K562 (cell line): ENCODE results near the gene ADIPOR2. TPM values are rescaled to one million over a fixed set of nuclear protein-coding genes. Genes with fewer than 3 reads are reported as not detected.

ENCODE experiments used
- ATAC-seq: fragments of 200-7000 bp; cut with Tn5 transposase; 3 replicates; pipeline ENCODE4 v1.9.1; 2020; ENCODE audit warnings: moderate library complexity
- BruUV-seq: library from RNA; stranded (reverse); fragments of 400-500 nt; replicated peaks from 2 replicates; lab custom pipeline; 2021; lab: Mats Ljungman, UMichigan
- CTCF ChIA-PET: fragments of 300-600 bp; formaldehyde crosslinking; extraction: SDS; loops from one replicate; lab custom pipeline; 2021; ENCODE audit warnings: low intra/inter-chr PET ratio; lab: Yijun Ruan, JAX
- POLR2A ChIA-PET: fragments of 300-600, 350-650 bp; sonication (Branson Sonifier 250); formaldehyde crosslinking; extraction: SDS; loops from one replicate; lab custom pipeline; 2021; ENCODE audit warnings: antibody characterized with exemption, inconsistent platforms; lab: Yijun Ruan, JAX
- DNase-seq, 4 experiments: peaks; one replicate each; pipeline versions ENCODE4 v3.0.0 to v3.0.0-alpha.2; 2011 to 2018; ENCODE audit warnings: low spot score in 3 of 4, mixed read lengths in 3 of 4; ENCODE audit errors: extremely low read depth in 1 of 4
- FAIRE-seq: peaks from 2 replicates; lab custom pipeline; 2011; peaks lifted over from hg19 to GRCh38; lab: Jason Lieb, UNC
- H2AFZ ChIP-seq: 2 replicates; pipeline ENCODE4 v1.6.0; 2011; ENCODE audit warnings: low read depth, low read length, control low read depth, inconsistent platforms
- H3K27ac ChIP-seq: fragments of 200-600 bp; 3 replicates; pipeline ENCODE4 v1.8.0; 2011; ENCODE audit warnings: low read depth, mild to moderate bottlenecking, control low read depth, inconsistent platforms, low read length, moderate library complexity, mixed read lengths; ENCODE audit errors: extremely low read depth
- H3K27me3 ChIP-seq, 2 experiments: fragments of 300-600 bp in 1 of 2; 2 replicates in 1 of 2; 3 replicates in 1 of 2; pipeline versions ENCODE4 v1.6.0 to v1.8.0; 2011; ENCODE audit warnings: inconsistent platforms in 2 of 2, low read length in 2 of 2, mild to moderate bottlenecking in 1 of 2, mixed read lengths in 1 of 2, moderate library complexity in 1 of 2; ENCODE audit not compliant: control insufficient read depth in 2 of 2, insufficient read depth in 2 of 2
- H3K36me3 ChIP-seq: fragments of 300-600 bp; 3 replicates; pipeline ENCODE4 v1.8.0; 2011; ENCODE audit warnings: mild to moderate bottlenecking, low read length, inconsistent platforms; ENCODE audit not compliant: control insufficient read depth, insufficient read depth
- H3K4me1 ChIP-seq, 2 experiments: fragments of 200-600 bp in 1 of 2; replicated peaks in 1 of 2; 2 replicates in 1 of 2; 3 replicates in 1 of 2; pipeline versions ENCODE4 v1.5.1 to v1.8.0; 2011; ENCODE audit warnings: inconsistent platforms in 2 of 2, low read length in 2 of 2, mild to moderate bottlenecking in 1 of 2, mixed read lengths in 1 of 2, moderate library complexity in 1 of 2; ENCODE audit not compliant: control insufficient read depth in 2 of 2, insufficient read depth in 2 of 2
- H3K4me2 ChIP-seq: 2 replicates; pipeline ENCODE4 v1.6.1; 2011; ENCODE audit warnings: low read length, control low read depth, inconsistent platforms, mixed read lengths; ENCODE audit not compliant: insufficient read depth
- H3K4me3 ChIP-seq: fragments of 200-600 bp; sonication (generic), shearing (Covaris generic); 2 replicates; pipeline ENCODE4 v1.5.1; 2016; ENCODE audit warnings: control low read depth, inconsistent platforms
- H3K79me2 ChIP-seq: fragments of 200-600 bp; 3 replicates; pipeline ENCODE4 v1.8.0; 2011; ENCODE audit warnings: low read length, inconsistent platforms; ENCODE audit not compliant: control insufficient read depth, insufficient read depth
- H3K9ac ChIP-seq, 2 experiments: 2 replicates each; pipeline versions ENCODE4 v1.6.0 to v1.6.1; 2011; ENCODE audit warnings: low read depth in 2 of 2, low read length in 2 of 2, control low read depth in 1 of 2, inconsistent platforms in 1 of 2, mild to moderate bottlenecking in 1 of 2, mixed read lengths in 1 of 2; ENCODE audit not compliant: insufficient read depth in 1 of 2
- H3K9me1 ChIP-seq: one replicate; pipeline ENCODE4 v1.6.0; 2011; ENCODE audit warnings: inconsistent platforms, mild to moderate bottlenecking, low read length, moderate library complexity; ENCODE audit not compliant: control insufficient read depth, insufficient read depth
- H3K9me3 ChIP-seq: replicated peaks from 2 replicates; pipeline ENCODE4 v1.5.1; 2011; ENCODE audit warnings: low read depth, low read length, inconsistent platforms; ENCODE audit not compliant: control insufficient read depth, insufficient read depth
- H4K20me1 ChIP-seq: replicated peaks from 2 replicates; pipeline ENCODE4 v1.6.1; 2011; ENCODE audit warnings: low read length, inconsistent platforms, mixed read lengths; ENCODE audit not compliant: control insufficient read depth, insufficient read depth
- FOS ChIP-seq: IDR thresholded peaks from 3 replicates; pipeline ENCODE4 v1.6.1; 2011; ENCODE audit not compliant: insufficient read length; ENCODE audit errors: extremely low read depth
- ZNF121 ChIP-seq: sonication (generic); formaldehyde crosslinking; conservative IDR thresholded peaks from 2 replicates; pipeline ENCODE4 v1.8.0; 2022; ENCODE audit warnings: missing genetic modification reagents
- WGBS: fragments of 100-300 bp; shearing (Covaris generic); methylation state at CpG from one replicate; pipeline ENCODE4 v1.1.6; 2016; ENCODE audit warnings: low coverage, mixed read lengths; ENCODE audit not compliant: insufficient coverage; ENCODE audit errors: missing lambda C conversion rate; 5-methylcytosine and 5-hydroxymethylcytosine counted together
- in situ Hi-C: fragments of 300-500 bp; cut with MboI; formaldehyde crosslinking; loops from 4 replicates; pipeline ENCODE4 v1.15.0; 2018; ENCODE audit warnings: inconsistent platforms, mixed read lengths
- intact Hi-C: fragments of 100-400 bp; cut with micrococcal nuclease; formaldehyde crosslinking; loops from 2 replicates; pipeline ENCODE4 v1.14.2; 2022
- polyA plus RNA-seq, 8 experiments: library from polyadenylated mRNA; depleted of rRNA in 4 of 8; stranded (reverse) in 5 of 8; unstranded in 3 of 8; fragments of >200 nt; fragmentation: Nextera tagmentation in 2 of 8; fragmentation: Illumina TruSeq in 1 of 8; extraction: Ambion mirVana in 2 of 8; extraction: Trizol in 1 of 8; gene quantifications; 2 replicates each; pipeline versions ENCODE4 v1.2.1 to v1.2.3, GENCODE V29; 2011 to 2014; ENCODE audit warnings: inconsistent platforms in 1 of 8, missing spikeins in 1 of 8
- total RNA-seq, 7 experiments: library from RNA; depleted of rRNA in 6 of 7; stranded (reverse); fragments of >200 nt in 6 of 7; fragmentation: Illumina TruSeq in 2 of 7; extraction: Trizol in 2 of 7; gene quantifications; 2 replicates each; pipeline versions ENCODE4 v1.2.1 to v1.2.3, GENCODE V29; 2011 to 2021; ENCODE audit warnings: low replicate concordance in 1 of 7
- TF ChIP-seq, protein P1 (sequence below): sonication (generic); IDR thresholded peaks from 2 replicates; pipeline ENCODE4 v1.6.1; 2016

Gene ADIPOR2
- total and polyA plus RNA-seq, 9 of the 15 experiments (the other 6 are each of a cell fraction or from before 2014, with no cell fraction given): 10.9 to 63.5 (median 46.0) TPM

DNA sequence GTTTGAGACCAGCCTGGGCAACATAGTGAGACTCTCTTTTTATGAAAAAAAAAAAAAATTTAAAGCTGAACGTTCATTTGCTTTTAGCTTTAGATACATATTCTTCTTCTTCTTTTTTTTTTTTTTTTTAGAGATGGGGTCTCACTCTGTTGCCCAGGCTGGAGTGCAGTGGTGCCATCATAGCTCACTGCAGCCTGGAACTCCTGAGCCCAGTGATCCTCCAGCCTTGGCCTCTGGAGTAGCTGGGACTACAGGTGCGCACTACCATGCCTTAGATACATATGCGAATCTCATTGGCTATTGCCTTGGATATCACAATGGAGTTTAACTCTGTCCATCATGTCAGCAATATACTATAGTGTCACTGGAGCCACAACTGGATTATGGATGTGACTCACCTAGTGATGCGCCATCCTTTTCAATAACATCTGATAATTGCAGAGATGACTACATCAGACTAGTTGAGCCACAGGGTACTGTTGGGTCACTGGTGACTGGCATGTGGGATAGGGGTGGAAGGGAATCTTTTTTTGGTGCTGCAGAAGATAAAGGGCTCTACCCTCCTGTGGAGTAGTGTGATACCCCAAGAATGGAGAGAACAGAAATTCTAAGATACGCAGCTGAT, 2.7 kb upstream of the ADIPOR2 start:
- DNase-seq (no peak), ATAC-seq (no peak), FAIRE-seq (no peak)
- BruUV-seq: no TSS peak
- peaks cover 10% of the 10 kb centered on the region; the same call in 1 of the 2 replicates for H4K20me1 ChIP-seq
- H3K36me3 ChIP-seq: peaks cover 5% of the 10 kb centered on the region; the same call in 1 of the 3 replicates
- no peaks in the 10 kb centered on the region for H3K9me3 ChIP-seq
- intact Hi-C loops: no loop called here
- no peak overlapping the region for H3K27ac ChIP-seq
- H3K4me3 ChIP-seq: no peak overlapping the region
- peaks cover 25% of the 10 kb centered on the region for H3K79me2 ChIP-seq
- H3K4me2 ChIP-seq: no peak overlapping the region
- no peaks in the 10 kb centered on the region for H3K9me1 ChIP-seq
- no peaks in the 10 kb centered on the region; a peak in 2 of 5 replicates for H3K4me1 ChIP-seq
- ChIA-PET POLR2A (interaction anchor here (0.6 to 1.2 kb wide), 2 partner anchors 10 to 65 kb away, joined by 3 read pairs; no protein-coding TSS in a partner anchor), CTCF (no interaction called here)
- WGBS: 90% methylated on average over 3 of the region's 5 CpGs
- H2AFZ ChIP-seq: no peak overlapping the region
- peak; percentile 90 for TF ChIP-seq ZNF121 (CRISPR knock-in tag)
- TF ChIP-seq, protein P1, sequence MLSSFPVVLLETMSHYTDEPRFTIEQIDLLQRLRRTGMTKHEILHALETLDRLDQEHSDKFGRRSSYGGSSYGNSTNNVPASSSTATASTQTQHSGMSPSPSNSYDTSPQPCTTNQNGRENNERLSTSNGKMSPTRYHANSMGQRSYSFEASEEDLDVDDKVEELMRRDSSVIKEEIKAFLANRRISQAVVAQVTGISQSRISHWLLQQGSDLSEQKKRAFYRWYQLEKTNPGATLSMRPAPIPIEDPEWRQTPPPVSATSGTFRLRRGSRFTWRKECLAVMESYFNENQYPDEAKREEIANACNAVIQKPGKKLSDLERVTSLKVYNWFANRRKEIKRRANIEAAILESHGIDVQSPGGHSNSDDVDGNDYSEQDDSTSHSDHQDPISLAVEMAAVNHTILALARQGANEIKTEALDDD: peak; percentile 41; the same call in 1 of the 2 replicates
- no peak for TF ChIP-seq FOS
- in situ Hi-C loops: no loop called here
- H3K9ac ChIP-seq: no peak overlapping the region
- no peaks in the 10 kb centered on the region for H3K27me3 ChIP-seq
